ENCODE results near the gene RBMS1. TPM values are rescaled to one million over a fixed set of nuclear protein-coding genes. Genes with fewer than 3 reads are reported as not detected.

The RBMS1 gene
- total RNA-seq, 3 donors from 2014 or later: 9.7 to 58.3 (median 21.6) TPM

- ATAC-seq (peak; percentile 73), DNase-seq (peak in 1 of 3 donors; percentile 33)
- Histone ChIP-seq H3K4me1 (ENCODE audit: low read depth) (no peaks in the 10 kb centered on the region), H3K4me3 (no peak overlapping the region), H3K9me3 (no peaks in the 10 kb centered on the region), H3K36me3 (ENCODE audit: low read depth) (no peaks in the 10 kb centered on the region)
- no peak for TF ChIP-seq CTCF (IDR thresholded peaks at IDR 0.05)
- intact Hi-C loops (cut with DNase I, micrococcal nuclease): no loop called here
These were observed 199.2 kb downstream of the RBMS1 start for GRCh38 chr2:160294339-160294803.

- TF ChIP-seq CTCF (IDR thresholded peaks at IDR 0.05): no peak
- Histone ChIP-seq H3K4me1 (ENCODE audit: low read depth) (no peaks in the 10 kb centered on the region), H3K4me3 (no peak overlapping the region), H3K9me3 (no peaks in the 10 kb centered on the region), H3K36me3 (ENCODE audit: low read depth) (no peaks in the 10 kb centered on the region)
- DNase-seq (no peak), ATAC-seq (peak; percentile 27)
- intact Hi-C loops (cut with DNase I, micrococcal nuclease): no loop called here
These were observed 200.1 kb downstream of the RBMS1 start for GRCh38 chr2:160293391-160294091.

GRCh38 chr2:160292225-160292624 is 201.4 kb downstream of the RBMS1 start:
- H3K9me3 ChIP-seq: no peaks in the 10 kb centered on the region
- no peaks in the 10 kb centered on the region for H3K4me1 ChIP-seq (ENCODE audit: low read depth)
- ATAC-seq (no peak), DNase-seq (no peak)
- TF ChIP-seq CTCF (IDR thresholded peaks at IDR 0.05): no peak
- H3K4me3 ChIP-seq: no peak overlapping the region
- no peaks in the 10 kb centered on the region for H3K36me3 ChIP-seq (ENCODE audit: low read depth)
- intact Hi-C loops (cut with DNase I, micrococcal nuclease): no loop called here

- no peaks in the 10 kb centered on the region for H3K4me1 ChIP-seq (ENCODE audit: low read depth)
These were observed 202.2 kb downstream of the RBMS1 start for GRCh38 chr2:160291382-160291781.

GRCh38 chr2:160290598-160290997 is 203.0 kb downstream of the RBMS1 start:
- no peak for ATAC-seq
- TF ChIP-seq CTCF (IDR thresholded peaks at IDR 0.05): no peak

More at GRCh38 chr2:160291382-160291781, 202.2 kb downstream of the RBMS1 start:
- TF ChIP-seq CTCF (IDR thresholded peaks at IDR 0.05): no peak
- Histone ChIP-seq H3K36me3 (ENCODE audit: low read depth) (no peaks in the 10 kb centered on the region), H3K4me3 (no peak overlapping the region), H3K9me3 (no peaks in the 10 kb centered on the region)
- ATAC-seq (no peak), DNase-seq (no peak)
- intact Hi-C loops (cut with DNase I, micrococcal nuclease): no loop called here

More at GRCh38 chr2:160290598-160290997, 203.0 kb downstream of the RBMS1 start:
- Histone ChIP-seq H3K4me3 (no peak overlapping the region), H3K4me1 (ENCODE audit: low read depth) (no peaks in the 10 kb centered on the region), H3K36me3 (ENCODE audit: low read depth) (no peaks in the 10 kb centered on the region), H3K9me3 (no peaks in the 10 kb centered on the region)
- DNase-seq: no peak
- intact Hi-C loops (cut with DNase I, micrococcal nuclease): no loop called here

Data from mucosa of descending colon (tissue), 3 donors.